ENCODE results near the gene GNG8. TPM values are rescaled to one million over a fixed set of nuclear protein-coding genes. Genes with fewer than 3 reads are reported as not detected.

Gene GNG8
- total and polyA plus RNA-seq, 10 donors, result not detected

- peaks cover 20 to 50% (median 34%) of the 10 kb centered on the region in 6 donors for H3K4me1 ChIP-seq
- H3K36me3 ChIP-seq, result no peaks in the 10 kb centered on the region
- intact Hi-C loops (cut with DNase I; ENCODE audit: low total_unique reads), result loop anchor here (5.0 to 10.0 kb wide), 2 partner anchors 48 to 125 kb away; no protein-coding TSS in a partner anchor
- WGBS, 5 donors, result 4 to 7% (median 6%) methylated on average over 8 to 14 of the region's 14 CpGs
- H3K27me3 ChIP-seq (replicated peaks in 1 of 7), result peaks cover 4 to 55% (median 27%) of the 10 kb centered on the region in 7 donors
- H3K27ac ChIP-seq, result peak overlapping the region in 7 of 8 donors; percentile 70 to 83 (median 74)
- H3K9me3 ChIP-seq, result no peaks in the 10 kb centered on the region
- TF ChIP-seq POLR2AphosphoS5 (IDR thresholded peaks at IDR 0.05) (no peak), POLR2A (IDR thresholded peaks at IDR 0.05) (no peak), CTCF (IDR thresholded peaks at IDR 0.05 in 8 of 11, conservative IDR thresholded peaks at IDR 0.05 in 3 of 11) (no peak)
- H3K4me3 ChIP-seq, result peak overlapping the region; percentile 51 to 76 (median 56)
- peak; percentile 79 for DNase-seq
These were observed 24.1 kb upstream of the GNG8 start for GRCh38 chr19:46660008-46660517.

GRCh38 chr19:46659151-46660007 is 23.4 kb upstream of the GNG8 start:
- intact Hi-C loops (cut with DNase I; ENCODE audit: low total_unique reads), result loop anchor here (5.0 to 10.0 kb wide), 2 partner anchors 47 to 125 kb away; no protein-coding TSS in a partner anchor
- no peaks in the 10 kb centered on the region for H3K9me3 ChIP-seq
- WGBS, 5 donors, result 4 to 10% (median 7%) methylated on average over 26 to 28 of the region's 28 CpGs
- no peak for TF ChIP-seq CTCF (IDR thresholded peaks at IDR 0.05 in 8 of 11, conservative IDR thresholded peaks at IDR 0.05 in 3 of 11)
- TF ChIP-seq POLR2AphosphoS5 (IDR thresholded peaks at IDR 0.05), result peak in 1 of 3 donors; percentile 13
- H3K27ac ChIP-seq, result peak overlapping the region in 7 of 8 donors; percentile 43 to 83 (median 74)
- H3K36me3 ChIP-seq, result no peaks in the 10 kb centered on the region
- peaks cover 20 to 52% (median 35%) of the 10 kb centered on the region in 6 donors for H3K4me1 ChIP-seq
- peak; percentile 82 for DNase-seq
- peak overlapping the region; percentile 13 to 76 (median 56) for H3K4me3 ChIP-seq
- H3K27me3 ChIP-seq (replicated peaks in 1 of 7), result peaks cover 4 to 62% (median 27%) of the 10 kb centered on the region in 7 donors

GRCh38 chr19:46656541-46656940 is 20.5 kb upstream of the GNG8 start:
- Histone ChIP-seq H3K9me3 (no peaks in the 10 kb centered on the region), H3K4me3 (no peak overlapping the region), H3K27me3 (replicated peaks in 1 of 7) (peaks cover 4 to 91% (median 27%) of the 10 kb centered on the region in 7 donors), H3K36me3 (no peaks in the 10 kb centered on the region), H3K27ac (no peak overlapping the region), H3K4me1 (peaks cover 15 to 43% (median 29%) of the 10 kb centered on the region in 6 donors)
- no peak for DNase-seq
- WGBS, 5 donors, result 95 to 98% (median 96%) methylated on average over 5 of the region's 5 CpGs
- intact Hi-C loops (cut with DNase I; ENCODE audit: low total_unique reads), result no loop called here
- TF ChIP-seq POLR2A (IDR thresholded peaks at IDR 0.05) (no peak), POLR2AphosphoS5 (IDR thresholded peaks at IDR 0.05) (no peak), CTCF (IDR thresholded peaks at IDR 0.05 in 8 of 11, conservative IDR thresholded peaks at IDR 0.05 in 3 of 11) (no peak)

Measured in spleen (tissue), 11 donors.